Measurements from ENCODE around the gene MACROH2A2.
"Not testable (repeated sequence)": the region's sequence is repeated elsewhere in the genome, so short reads cannot be mapped to it uniquely, and the experiment has no call there.

MACROH2A2 gene

DNA sequence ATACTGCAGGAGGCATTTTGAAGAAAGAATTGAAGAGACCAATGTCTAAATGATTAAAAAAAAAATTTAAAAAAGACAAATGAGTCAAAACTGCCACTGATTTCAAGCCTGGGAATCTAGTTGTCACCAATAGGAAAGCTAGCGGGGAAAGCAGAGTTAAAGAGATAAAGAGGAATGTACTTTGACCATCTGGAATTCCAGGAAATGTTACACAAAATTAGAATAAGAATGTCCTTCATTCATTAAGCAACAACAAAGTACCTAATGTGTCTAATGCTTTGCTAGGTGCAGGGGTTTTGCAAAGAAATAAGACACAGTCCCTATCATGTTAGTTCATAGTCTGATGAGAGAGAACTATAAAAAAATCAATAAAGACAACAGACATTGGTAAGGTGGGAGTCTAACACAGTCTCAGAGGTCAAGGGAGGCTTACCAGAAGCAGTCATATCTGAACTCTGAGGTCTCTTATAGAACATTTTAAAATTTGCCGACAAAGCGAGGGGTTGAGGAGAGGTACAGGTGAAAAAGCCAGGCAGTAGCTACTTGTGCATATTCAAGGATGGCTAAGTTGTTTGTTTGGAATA, 102.7 kb downstream of the MACROH2A2 start:
- intact Hi-C loops (cut with micrococcal nuclease) = no loop called here
- Mint-ChIP-seq H3K27ac (no peak overlapping the region), H3K4me1 (ENCODE audit: low read depth) (peaks cover 8% of the 10 kb centered on the region), H3K36me3 (ENCODE audit: low read depth) (peaks cover 95% of the 10 kb centered on the region), H3K9me3 (no peaks in the 10 kb centered on the region), H3K27me3 (no peaks in the 10 kb centered on the region), H3K4me3 (no peak overlapping the region)

DNA sequence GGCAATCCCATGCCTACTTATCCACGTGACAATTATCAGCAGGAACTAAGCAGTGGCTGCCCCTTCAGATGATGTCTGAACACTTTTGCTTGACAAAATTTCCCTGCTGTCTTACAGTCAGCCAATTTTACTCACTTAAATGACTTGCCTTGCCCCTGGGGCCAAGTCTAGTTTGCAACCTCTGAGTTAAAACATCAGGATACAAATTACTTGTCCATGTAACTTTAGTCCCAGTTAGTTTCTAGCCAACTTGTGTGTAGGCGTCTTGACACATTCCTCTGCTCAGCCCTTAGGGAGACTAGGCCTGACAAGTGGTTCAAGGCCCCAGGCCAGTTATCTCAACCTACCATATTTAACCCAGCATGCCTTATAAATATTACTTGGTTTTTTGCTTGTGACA, 105.5 kb downstream of the MACROH2A2 start:
- no peak overlapping the region for H3K4me3 Mint-ChIP-seq
- H3K27ac Mint-ChIP-seq = no peak overlapping the region
- H3K36me3 Mint-ChIP-seq (ENCODE audit: low read depth) = peaks cover 85% of the 10 kb centered on the region
- no peaks in the 10 kb centered on the region for H3K9me3 Mint-ChIP-seq
- intact Hi-C loops (cut with micrococcal nuclease) = no loop called here
- no peaks in the 10 kb centered on the region for H3K27me3 Mint-ChIP-seq
- H3K4me1 Mint-ChIP-seq (ENCODE audit: low read depth) = peaks cover 19% of the 10 kb centered on the region

DNA sequence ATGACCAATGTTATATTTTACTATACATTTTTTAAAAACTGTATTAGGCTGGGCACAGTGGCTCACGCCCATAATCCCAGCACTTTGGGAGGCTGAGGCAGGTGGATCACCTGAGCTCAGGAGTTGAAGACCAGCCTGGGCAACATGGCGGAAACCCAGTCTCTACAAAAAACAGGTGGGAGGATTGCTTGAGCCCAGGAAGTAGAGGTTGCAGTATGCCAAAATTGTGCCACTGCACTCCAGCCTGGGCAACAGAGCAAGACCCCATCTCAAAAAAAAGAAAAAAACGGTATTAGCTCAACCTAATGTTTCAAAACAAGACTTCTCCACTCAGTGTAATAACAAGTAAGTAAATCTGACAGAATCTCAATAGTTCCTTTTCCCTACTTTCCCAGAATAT, 106.7 kb downstream of the MACROH2A2 start:
- H3K4me1 Mint-ChIP-seq (ENCODE audit: low read depth) = peaks cover 30% of the 10 kb centered on the region
- intact Hi-C loops (cut with micrococcal nuclease); H3K27me3 Mint-ChIP-seq; H3K4me3 Mint-ChIP-seq; H3K27ac Mint-ChIP-seq; H3K9me3 Mint-ChIP-seq: not testable (repeated sequence)
- H3K36me3 Mint-ChIP-seq (ENCODE audit: low read depth) = peaks cover 80% of the 10 kb centered on the region

DNA sequence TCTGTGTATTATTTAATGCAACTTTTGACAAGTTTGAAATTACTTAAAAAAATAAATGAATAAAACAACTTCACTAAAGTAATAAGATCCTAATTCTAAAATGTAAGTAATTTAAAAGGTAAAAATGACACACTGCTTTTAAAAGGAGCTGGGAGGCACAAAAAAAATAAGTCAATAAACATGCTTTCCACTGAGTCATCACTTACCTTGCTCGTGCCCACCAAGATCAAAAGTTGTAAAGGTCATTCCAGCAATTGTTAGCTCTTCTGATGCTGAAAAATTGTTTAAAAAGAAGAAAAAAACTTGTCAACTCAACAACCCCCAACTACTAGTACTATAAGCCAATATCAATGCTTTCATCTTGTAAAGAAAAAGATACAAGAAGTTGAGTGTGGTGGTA, 108.2 kb downstream of the MACROH2A2 start:
- Mint-ChIP-seq H3K36me3 (ENCODE audit: low read depth) (peaks cover 75% of the 10 kb centered on the region), H3K27ac (no peak overlapping the region), H3K4me1 (ENCODE audit: low read depth) (peaks cover 34% of the 10 kb centered on the region), H3K27me3 (no peaks in the 10 kb centered on the region), H3K4me3 (no peak overlapping the region), H3K9me3 (no peaks in the 10 kb centered on the region)
- intact Hi-C loops (cut with micrococcal nuclease) = no loop called here
